ENCODE measurements around the gene GCN1.

Gene GCN1

GRCh38 chr12:120169946-120170345 is 24.6 kb downstream of the GCN1 start:
- no peak for TF ChIP-seq CTCF (IDR thresholded peaks at IDR 0.05; ENCODE audit: insufficient read depth, low read length, missing control alignments)
- H3K4me3 ChIP-seq (ENCODE audit: low read depth, low read length) = no peak overlapping the region
- no peak for DNase-seq (ENCODE audit: low read depth, low spot score)
- ChIA-PET POLR2A (no interaction called here), CTCF (interaction anchor here (1.1 to 1.3 kb wide), 3 partner anchors 9 to 58 kb away, joined by 3 read pairs; no protein-coding TSS in a partner anchor)

- no peak for DNase-seq (ENCODE audit: low read depth, low spot score)
- ChIA-PET CTCF (interaction anchor here (1.2 kb wide), 1 partner anchor 20 kb away, joined by 3 read pairs; no protein-coding TSS in a partner anchor), POLR2A (no interaction called here)
- no peak for TF ChIP-seq CTCF (IDR thresholded peaks at IDR 0.05; ENCODE audit: insufficient read depth, low read length, missing control alignments)
- no peak overlapping the region for H3K4me3 ChIP-seq (ENCODE audit: low read depth, low read length)
These were observed 26.2 kb downstream of the GCN1 start for GRCh38 chr12:120168337-120168736.

- no peak for TF ChIP-seq CTCF (IDR thresholded peaks at IDR 0.05; ENCODE audit: insufficient read depth, low read length, missing control alignments)
- ChIA-PET POLR2A (interaction anchor here (0.9 kb wide), 1 partner anchor 33 kb away, joined by 8 read pairs; the partner anchor contains the start of gene RPLP0), CTCF (interaction anchor here (0.6 to 1.1 kb wide), 3 partner anchors 29 to 100 kb away, joined by 3 read pairs; no protein-coding TSS in a partner anchor)
- no peak for DNase-seq (ENCODE audit: low read depth, low spot score)
- no peak overlapping the region for H3K4me3 ChIP-seq (ENCODE audit: low read depth, low read length)
These were observed 26.9 kb downstream of the GCN1 start for GRCh38 chr12:120167529-120168095.

GRCh38 chr12:120164293-120164692 is 30.2 kb downstream of the GCN1 start:
- ChIA-PET CTCF (interaction anchor here (1.0 kb wide), 1 partner anchor 9 kb away, joined by 3 read pairs; no protein-coding TSS in a partner anchor), POLR2A (interaction anchor here (0.9 kb wide), 1 partner anchor 37 kb away, joined by 3 read pairs; the partner anchor contains the start of gene RPLP0)
- no peak overlapping the region for H3K4me3 ChIP-seq (ENCODE audit: low read depth, low read length)
- DNase-seq (ENCODE audit: low read depth, low spot score) = no peak
- no peak for TF ChIP-seq CTCF (IDR thresholded peaks at IDR 0.05; ENCODE audit: insufficient read depth, low read length, missing control alignments)

GRCh38 chr12:120162763-120163162 is 31.8 kb downstream of the GCN1 start:
- POLR2A ChIA-PET = no interaction called here
- no peak for DNase-seq (ENCODE audit: low read depth, low spot score)
- CTCF ChIA-PET = no interaction called here
- H3K4me3 ChIP-seq (ENCODE audit: low read depth, low read length) = no peak overlapping the region
- TF ChIP-seq CTCF (IDR thresholded peaks at IDR 0.05; ENCODE audit: insufficient read depth, low read length, missing control alignments) = no peak

- CTCF ChIA-PET = interaction anchor here (1.2 to 1.7 kb wide), 2 partner anchors 9 to 12 kb away, joined by 3 to 4 read pairs; no protein-coding TSS in a partner anchor
- POLR2A ChIA-PET = interaction anchor here (0.7 to 1.0 kb wide), 2 partner anchors 53 to 131 kb away, joined by 3 to 4 read pairs; no protein-coding TSS in a partner anchor
- TF ChIP-seq CTCF (IDR thresholded peaks at IDR 0.05; ENCODE audit: insufficient read depth, low read length, missing control alignments) = no peak
- no peak overlapping the region for H3K4me3 ChIP-seq (ENCODE audit: low read depth, low read length)
- no peak for DNase-seq (ENCODE audit: low read depth, low spot score)
These were observed 32.7 kb downstream of the GCN1 start for GRCh38 chr12:120161852-120162251.
